Karpas-422 (cell line): Measurements from ENCODE around the gene TRPM6. TPM values are rescaled to one million over a fixed set of nuclear protein-coding genes. Genes with fewer than 3 reads are reported as not detected.

Experiments
- DNase-seq: peaks from one replicate; pipeline ENCODE4 v3.0.0-alpha.2; 2015
- H2AFZ ChIP-seq: fragments of 200-600 bp; sonication (generic); 2 replicates; pipeline ENCODE4 v1.6.1; 2014; ENCODE audit warnings: antibody characterized with exemption, low read length, mixed read lengths
- H3K27ac ChIP-seq: fragments of 200-600 bp; sonication (generic); 2 replicates; pipeline ENCODE4 v1.5.1; 2014; ENCODE audit warnings: mild to moderate bottlenecking, low read length, moderate library complexity
- H3K27me3 ChIP-seq: fragments of 200-600 bp; sonication (generic); 2 replicates; pipeline ENCODE4 v1.6.1; 2014; ENCODE audit warnings: low read length, mixed read lengths
- H3K36me3 ChIP-seq: fragments of 200-600 bp; sonication (generic); 2 replicates; pipeline ENCODE4 v1.6.1; 2014; ENCODE audit warnings: low read length, mixed read lengths; ENCODE audit not compliant: insufficient read depth
- H3K4me1 ChIP-seq: fragments of 200-600 bp; sonication (generic); 2 replicates; pipeline ENCODE4 v1.6.1; 2014; ENCODE audit warnings: mild to moderate bottlenecking, low read length, mixed read lengths
- H3K4me2 ChIP-seq: fragments of 200-600 bp; sonication (generic); 2 replicates; pipeline ENCODE4 v1.6.1; 2014; ENCODE audit warnings: low read length, low read depth, mild to moderate bottlenecking; ENCODE audit not compliant: poor library complexity, severe bottlenecking
- H3K4me3 ChIP-seq: fragments of 200-600 bp; sonication (generic); 2 replicates; pipeline ENCODE4 v1.5.1; 2014; ENCODE audit warnings: mild to moderate bottlenecking, antibody characterized with exemption, low read length, mixed read lengths
- H3K79me2 ChIP-seq: fragments of 200-600 bp; sonication (generic); 2 replicates; pipeline ENCODE4 v1.6.1; 2014; ENCODE audit warnings: mild to moderate bottlenecking, low read length, mixed read lengths
- H3K9ac ChIP-seq: fragments of 200-600 bp; sonication (generic); 2 replicates; pipeline ENCODE4 v1.6.0; 2014; ENCODE audit warnings: low read length
- H3K9me2 ChIP-seq: fragments of 200-600 bp; sonication (generic), shearing (Covaris generic); replicated peaks from 2 replicates; pipeline ENCODE4 v1.6.0; 2014; ENCODE audit warnings: mild to moderate bottlenecking, low read length, moderate library complexity; ENCODE audit not compliant: insufficient read depth
- H3K9me3 ChIP-seq: fragments of 300-700, 200-600 bp; sonication (generic); 2 replicates; pipeline ENCODE4 v1.6.1; 2014; ENCODE audit warnings: low read length, mixed read lengths
- H4K20me1 ChIP-seq: fragments of 200-600 bp; sonication (generic); 2 replicates; pipeline ENCODE4 v1.6.1; 2014; ENCODE audit warnings: mild to moderate bottlenecking, antibody characterized with exemption, low read length, low read depth; ENCODE audit not compliant: insufficient read depth
- total RNA-seq: library from RNA; depleted of rRNA; stranded (reverse); fragments of >200 nt; shearing (Covaris generic); gene quantifications from 2 replicates; pipeline ENCODE4 v1.2.3, GENCODE V29; 2014; ENCODE audit warnings: low replicate concordance

TRPM6 gene
- total RNA-seq, 1 experiment from 2014 or later: not detected

DNA sequence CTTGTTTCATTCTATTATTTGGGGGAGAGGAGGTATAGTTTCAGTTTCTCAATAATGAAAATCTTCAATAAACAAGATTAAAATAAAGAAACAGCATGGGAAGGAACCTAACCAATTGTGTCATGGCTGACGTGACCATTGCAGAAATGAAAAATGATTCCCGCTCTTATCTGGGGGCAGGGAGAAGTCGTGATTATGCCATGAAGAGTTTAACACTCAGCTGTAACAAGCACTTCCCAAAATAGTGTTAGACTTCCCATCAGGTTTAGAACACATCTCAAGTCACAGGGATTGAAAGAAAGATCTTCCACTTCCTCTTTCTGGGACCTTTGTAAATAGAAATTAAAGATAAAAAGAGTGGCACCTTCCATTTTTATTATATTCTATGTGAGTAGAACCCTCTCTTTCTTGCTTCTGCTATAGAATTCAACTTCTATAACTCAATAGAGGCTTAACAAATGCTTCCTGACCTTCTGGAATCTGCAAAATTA lies 122.2 kb downstream of the TRPM6 start:
- Histone ChIP-seq H3K4me3 (no peak overlapping the region), H3K4me2 (no peak overlapping the region), H3K9ac (no peak overlapping the region), H3K27ac (no peak overlapping the region), H2AFZ (no peak overlapping the region), H3K9me3 (no peaks in the 10 kb centered on the region), H3K79me2 (no peaks in the 10 kb centered on the region), H3K27me3 (no peaks in the 10 kb centered on the region), H3K36me3 (no peaks in the 10 kb centered on the region), H3K9me2 (no peaks in the 10 kb centered on the region), H4K20me1 (no peaks in the 10 kb centered on the region), H3K4me1 (no peaks in the 10 kb centered on the region)
- no peak for DNase-seq

DNA sequence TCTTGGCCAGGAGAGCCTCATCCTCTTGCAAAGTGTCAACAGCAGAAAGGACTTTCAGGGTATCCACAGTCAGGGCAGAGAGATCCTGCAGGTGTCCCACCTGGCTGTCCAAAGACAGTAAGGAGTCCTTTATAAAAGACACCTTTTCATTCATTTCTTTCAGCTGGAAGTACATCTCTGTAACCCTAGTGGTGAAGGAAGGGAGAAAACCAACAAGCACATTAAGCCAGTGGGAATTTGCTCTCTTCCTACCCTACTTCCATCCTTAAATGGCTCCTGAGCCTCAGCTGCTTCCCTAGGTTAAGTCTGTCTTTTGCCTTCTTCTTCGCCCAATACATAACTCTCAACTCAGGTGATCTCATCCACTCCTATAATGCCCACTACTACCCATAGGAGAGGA lies 124.8 kb downstream of the TRPM6 start:
- Histone ChIP-seq H3K36me3 (no peaks in the 10 kb centered on the region), H3K9me3 (no peaks in the 10 kb centered on the region), H3K9me2 (no peaks in the 10 kb centered on the region), H3K4me3 (no peak overlapping the region), H4K20me1 (no peaks in the 10 kb centered on the region), H3K79me2 (no peaks in the 10 kb centered on the region), H3K4me1 (no peaks in the 10 kb centered on the region), H3K27ac (no peak overlapping the region), H3K4me2 (no peak overlapping the region), H2AFZ (no peak overlapping the region), H3K9ac (no peak overlapping the region), H3K27me3 (no peaks in the 10 kb centered on the region)
- no peak for DNase-seq

DNA sequence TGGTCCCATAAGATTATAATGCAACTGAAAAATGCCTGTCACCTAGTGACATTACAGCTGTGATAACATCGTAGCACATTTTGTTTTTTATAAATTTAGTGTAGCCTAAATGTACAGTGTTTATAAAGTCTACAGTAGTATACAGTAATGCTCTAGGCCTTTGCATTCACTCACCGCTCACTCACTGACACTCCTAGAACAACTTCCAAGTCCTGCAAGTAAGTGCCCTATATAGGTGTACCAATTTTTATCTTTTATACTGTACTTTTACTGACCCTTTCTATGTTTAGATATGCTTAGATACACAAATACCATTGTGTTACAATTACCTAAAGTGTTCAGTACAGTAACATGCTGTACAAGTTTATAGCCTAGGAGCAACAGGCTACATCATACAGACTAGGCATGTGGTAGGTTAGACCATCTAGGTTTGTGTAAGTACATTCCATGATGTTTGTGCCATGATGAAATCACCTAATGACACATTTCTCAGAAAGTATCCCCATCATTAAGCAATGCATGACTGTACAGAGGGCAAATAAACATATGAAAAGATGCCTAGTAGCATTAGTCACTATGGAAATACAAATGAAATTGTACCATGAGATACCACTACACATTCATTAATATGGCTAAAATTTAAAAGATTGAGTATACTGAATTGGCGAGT lies 127.6 kb downstream of the TRPM6 start:
- H4K20me1 ChIP-seq: no peaks in the 10 kb centered on the region
- no peak overlapping the region for H3K4me2 ChIP-seq
- no peaks in the 10 kb centered on the region for H3K27me3 ChIP-seq
- H3K9me2 ChIP-seq: no peaks in the 10 kb centered on the region
- no peaks in the 10 kb centered on the region for H3K79me2 ChIP-seq
- H3K27ac ChIP-seq: no peak overlapping the region
- no peak overlapping the region for H2AFZ ChIP-seq
- DNase-seq: no peak
- no peak overlapping the region for H3K4me3 ChIP-seq
- H3K9me3 ChIP-seq: no peaks in the 10 kb centered on the region
- no peaks in the 10 kb centered on the region for H3K36me3 ChIP-seq
- H3K4me1 ChIP-seq: no peaks in the 10 kb centered on the region
- no peak overlapping the region for H3K9ac ChIP-seq

GRCh38 chr9:74755999-74756398 lies 131.7 kb downstream of the TRPM6 start:
- Histone ChIP-seq H3K27me3 (no peaks in the 10 kb centered on the region), H3K4me3 (no peak overlapping the region), H3K9me3 (no peaks in the 10 kb centered on the region), H4K20me1 (no peaks in the 10 kb centered on the region), H2AFZ (no peak overlapping the region), H3K79me2 (no peaks in the 10 kb centered on the region), H3K9ac (no peak overlapping the region), H3K36me3 (no peaks in the 10 kb centered on the region), H3K4me2 (no peak overlapping the region), H3K4me1 (peaks cover 13% of the 10 kb centered on the region), H3K9me2 (no peaks in the 10 kb centered on the region), H3K27ac (no peak overlapping the region)
- DNase-seq: no peak

GRCh38 chr9:74755355-74755754 lies 132.4 kb downstream of the TRPM6 start:
- Histone ChIP-seq H3K4me1 (peaks cover 13% of the 10 kb centered on the region), H3K27me3 (no peaks in the 10 kb centered on the region), H3K4me3 (no peak overlapping the region), H3K9me2 (no peaks in the 10 kb centered on the region), H3K79me2 (no peaks in the 10 kb centered on the region), H3K9me3 (no peaks in the 10 kb centered on the region), H3K27ac (no peak overlapping the region), H3K4me2 (no peak overlapping the region), H2AFZ (no peak overlapping the region), H4K20me1 (no peaks in the 10 kb centered on the region), H3K36me3 (no peaks in the 10 kb centered on the region), H3K9ac (no peak overlapping the region)
- no peak for DNase-seq

DNA sequence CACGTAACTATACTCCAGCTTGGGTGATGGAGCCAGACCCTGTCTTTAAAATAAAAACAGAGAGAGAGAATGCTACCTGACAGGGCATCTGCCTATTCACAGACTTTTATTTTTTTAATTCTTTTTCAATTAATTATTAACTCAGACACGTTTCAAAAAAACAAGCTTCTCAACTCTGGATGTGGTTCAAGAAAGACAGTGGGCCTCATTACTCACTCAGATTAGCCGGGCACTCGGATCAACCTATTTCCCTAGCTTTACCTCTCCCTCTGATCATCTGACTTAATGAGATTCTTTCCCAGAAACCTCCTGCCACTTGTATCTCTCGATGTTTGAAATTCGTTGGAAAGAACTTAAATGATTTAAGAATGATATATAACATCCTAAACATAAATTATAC lies 134.1 kb downstream of the TRPM6 start:
- no peak overlapping the region for H3K27ac ChIP-seq
- no peak overlapping the region for H2AFZ ChIP-seq
- H4K20me1 ChIP-seq: no peaks in the 10 kb centered on the region
- peaks cover 13% of the 10 kb centered on the region for H3K4me1 ChIP-seq
- H3K9ac ChIP-seq: no peak overlapping the region
- DNase-seq: no peak
- no peaks in the 10 kb centered on the region for H3K9me3 ChIP-seq
- H3K4me3 ChIP-seq: no peak overlapping the region
- H3K27me3 ChIP-seq: no peaks in the 10 kb centered on the region
- no peaks in the 10 kb centered on the region for H3K36me3 ChIP-seq
- H3K79me2 ChIP-seq: no peaks in the 10 kb centered on the region
- no peaks in the 10 kb centered on the region for H3K9me2 ChIP-seq
- no peak overlapping the region for H3K4me2 ChIP-seq

DNA sequence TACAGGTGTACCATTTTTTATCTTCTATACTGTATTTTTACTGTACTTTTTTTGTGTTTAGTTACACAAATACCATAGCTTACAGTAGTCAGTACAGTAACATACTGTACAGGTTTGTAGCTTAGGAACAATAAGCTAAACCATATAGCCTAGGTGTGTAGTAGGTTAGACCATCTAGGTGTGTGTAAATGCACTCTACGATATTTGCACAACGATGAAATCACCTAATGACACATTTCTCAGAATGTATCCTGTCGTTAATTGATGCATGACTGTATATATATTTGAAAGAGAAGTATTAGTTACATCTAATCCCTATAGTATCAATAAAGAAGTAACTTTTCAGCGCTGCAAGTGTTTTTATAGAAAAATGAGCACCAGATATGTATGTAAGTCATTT lies 138.8 kb downstream of the TRPM6 start:
- Histone ChIP-seq H3K4me3 (no peak overlapping the region), H3K9me3 (no peaks in the 10 kb centered on the region), H4K20me1 (no peaks in the 10 kb centered on the region), H3K4me2 (no peak overlapping the region), H3K9me2 (no peaks in the 10 kb centered on the region), H3K9ac (no peak overlapping the region), H3K36me3 (no peaks in the 10 kb centered on the region), H3K79me2 (no peaks in the 10 kb centered on the region), H3K27ac (no peak overlapping the region), H3K4me1 (peaks cover 13% of the 10 kb centered on the region), H3K27me3 (no peaks in the 10 kb centered on the region), H2AFZ (no peak overlapping the region)
- DNase-seq: no peak

DNA sequence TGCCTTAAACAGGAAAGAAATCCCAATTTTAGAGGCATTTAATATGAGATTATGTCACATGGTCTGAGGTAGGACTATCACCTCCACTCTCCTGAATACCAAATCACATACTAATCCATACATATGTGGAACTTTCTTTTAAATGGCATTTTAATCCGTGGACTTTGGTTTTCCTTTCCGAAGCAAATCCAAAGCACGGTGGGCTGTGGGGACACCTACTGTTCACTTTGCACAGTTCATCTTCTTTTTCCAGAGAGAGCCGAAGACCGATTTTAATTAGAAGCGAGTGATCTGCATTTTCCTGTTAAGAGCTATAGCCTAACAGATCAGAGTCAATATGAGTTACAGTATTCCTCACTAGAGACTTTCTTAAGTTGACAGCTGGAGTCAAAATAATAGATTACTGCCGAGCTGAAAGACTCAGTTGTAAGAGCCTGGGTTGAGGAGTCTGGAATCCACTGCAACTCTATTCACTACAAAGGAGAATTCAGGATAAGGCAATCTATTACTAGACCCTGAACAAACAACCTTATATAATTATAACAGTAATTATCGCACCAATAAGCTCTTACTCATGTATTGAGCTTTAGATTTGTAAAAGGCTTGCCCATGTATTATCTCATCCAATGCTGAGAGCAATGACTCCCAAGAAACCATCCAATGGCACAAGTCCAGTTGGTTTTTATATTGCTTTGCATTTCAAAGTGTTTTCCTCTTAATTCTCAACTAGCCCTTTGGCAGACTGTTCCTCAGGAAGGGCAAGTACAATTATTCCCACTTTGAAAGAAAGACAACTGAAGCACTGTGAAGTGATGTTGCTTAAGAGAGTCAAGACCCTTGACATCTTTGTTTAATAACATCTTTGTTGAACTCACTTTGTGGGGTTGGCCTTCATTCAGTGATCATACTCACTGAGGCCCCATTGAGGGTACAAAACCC lies 144.7 kb downstream of the TRPM6 start:
- H2AFZ ChIP-seq: no peak overlapping the region
- H3K27ac ChIP-seq: no peak overlapping the region
- H3K27me3 ChIP-seq: no peaks in the 10 kb centered on the region; the same call in 1 of the 2 replicates
- H3K9ac ChIP-seq: no peak overlapping the region
- no peaks in the 10 kb centered on the region for H4K20me1 ChIP-seq
- no peaks in the 10 kb centered on the region for H3K9me3 ChIP-seq
- H3K9me2 ChIP-seq: no peaks in the 10 kb centered on the region
- H3K4me2 ChIP-seq: no peak overlapping the region
- no peaks in the 10 kb centered on the region for H3K79me2 ChIP-seq
- no peak overlapping the region for H3K4me3 ChIP-seq
- H3K36me3 ChIP-seq: no peaks in the 10 kb centered on the region
- no peaks in the 10 kb centered on the region for H3K4me1 ChIP-seq
- DNase-seq: peak; percentile 64
